KMS-11 (cell line): ENCODE results near the gene PCYOX1L.

Source experiments
- H2AFZ ChIP-seq: fragments of 200-600 bp; sonication (generic); 2 replicates; pipeline ENCODE4 v1.6.1; 2016; ENCODE audit warnings: antibody characterized with exemption, mixed run types, low read depth
- H3K27ac ChIP-seq: fragments of 200-600 bp; sonication (generic); 2 replicates; pipeline ENCODE4 v1.6.1; 2016; ENCODE audit warnings: mild to moderate bottlenecking, mixed run types
- H3K27me3 ChIP-seq: fragments of 200-600 bp; sonication (generic); 2 replicates; pipeline ENCODE4 v1.6.1; 2017; ENCODE audit warnings: mild to moderate bottlenecking, low read depth, mixed run types, moderate library complexity; ENCODE audit not compliant: insufficient read depth
- H3K36me3 ChIP-seq: fragments of 200-600 bp; sonication (generic); 2 replicates; pipeline ENCODE4 v1.6.1; 2017; ENCODE audit warnings: mild to moderate bottlenecking, mixed run types; ENCODE audit not compliant: insufficient read depth
- H3K4me1 ChIP-seq: fragments of 200-600 bp; sonication (generic); 2 replicates; pipeline ENCODE4 v1.6.1; 2016; ENCODE audit warnings: mild to moderate bottlenecking, low read depth, mixed run types; ENCODE audit not compliant: poor library complexity, severe bottlenecking
- H3K4me2 ChIP-seq: fragments of 200-600 bp; sonication (generic); 2 replicates; pipeline ENCODE4 v1.7.0; 2016; ENCODE audit warnings: mild to moderate bottlenecking, mixed run types
- H3K4me3 ChIP-seq: fragments of 200-600 bp; sonication (generic); IDR thresholded peaks from 2 replicates; pipeline ENCODE4 v1.6.1; 2017; ENCODE audit warnings: low read depth, low read length, mixed read lengths; ENCODE audit not compliant: insufficient read depth
- H3K79me2 ChIP-seq: fragments of 200-600 bp; sonication (generic); 2 replicates; pipeline ENCODE4 v1.6.1; 2016; ENCODE audit warnings: low read depth, mixed run types; ENCODE audit not compliant: insufficient read depth
- H3K9ac ChIP-seq: fragments of 200-600 bp; sonication (generic); 2 replicates; pipeline ENCODE4 v1.6.1; 2016; ENCODE audit warnings: mild to moderate bottlenecking, mixed run types
- H4K20me1 ChIP-seq: fragments of 200-600 bp; sonication (generic); 2 replicates; pipeline ENCODE4 v1.6.1; 2016; ENCODE audit warnings: mild to moderate bottlenecking, mixed run types; ENCODE audit not compliant: insufficient read depth
- CTCF ChIP-seq: fragments of 200-600 bp; sonication (generic); conservative IDR thresholded peaks from 2 replicates; pipeline ENCODE4 v1.6.1; 2017; ENCODE audit warnings: low read depth, mild to moderate bottlenecking, antibody characterized with exemption, low read length, moderate library complexity, mixed read lengths

Gene PCYOX1L

GRCh38 chr5:149367249-149367971, 9.6 kb downstream of the PCYOX1L start:
- peaks cover 10% of the 10 kb centered on the region for H3K4me1 ChIP-seq
- H3K36me3 ChIP-seq = no peaks in the 10 kb centered on the region
- H3K27ac ChIP-seq = no peak overlapping the region
- H3K4me2 ChIP-seq = peak overlapping the region; percentile 36; the same call in 1 of the 2 replicates
- no peak overlapping the region for H2AFZ ChIP-seq
- H3K4me3 ChIP-seq = no peak overlapping the region
- H3K79me2 ChIP-seq = no peaks in the 10 kb centered on the region
- no peaks in the 10 kb centered on the region for H4K20me1 ChIP-seq
- H3K9ac ChIP-seq = no peak overlapping the region
- no peaks in the 10 kb centered on the region for H3K27me3 ChIP-seq
- TF ChIP-seq CTCF = peak; percentile 75

GRCh38 chr5:149367972-149368645, 10.3 kb downstream of the PCYOX1L start:
- no peak overlapping the region for H3K4me2 ChIP-seq

GRCh38 chr5:149370878-149371277, 13.0 kb downstream of the PCYOX1L start:
- no peak overlapping the region for H3K4me3 ChIP-seq
- H3K4me2 ChIP-seq = no peak overlapping the region
- no peaks in the 10 kb centered on the region for H3K27me3 ChIP-seq
- no peak overlapping the region for H3K27ac ChIP-seq
- no peaks in the 10 kb centered on the region for H3K79me2 ChIP-seq
- H3K36me3 ChIP-seq = no peaks in the 10 kb centered on the region
- H2AFZ ChIP-seq = no peak overlapping the region
- peaks cover 10% of the 10 kb centered on the region for H3K4me1 ChIP-seq
- no peak overlapping the region for H3K9ac ChIP-seq
- no peak for TF ChIP-seq CTCF
- H4K20me1 ChIP-seq = no peaks in the 10 kb centered on the region

More at GRCh38 chr5:149367972-149368645, 10.3 kb downstream of the PCYOX1L start:
- H2AFZ ChIP-seq = no peak overlapping the region
- no peaks in the 10 kb centered on the region for H3K27me3 ChIP-seq
- no peaks in the 10 kb centered on the region for H4K20me1 ChIP-seq
- H3K27ac ChIP-seq = no peak overlapping the region
- no peak for TF ChIP-seq CTCF
- no peaks in the 10 kb centered on the region for H3K36me3 ChIP-seq
- no peaks in the 10 kb centered on the region for H3K79me2 ChIP-seq
- H3K9ac ChIP-seq = no peak overlapping the region
- peaks cover 10% of the 10 kb centered on the region for H3K4me1 ChIP-seq
- H3K4me3 ChIP-seq = no peak overlapping the region

- Histone ChIP-seq H3K4me3 (no peak overlapping the region), H3K27ac (no peak overlapping the region), H2AFZ (no peak overlapping the region), H3K27me3 (no peaks in the 10 kb centered on the region), H4K20me1 (no peaks in the 10 kb centered on the region), H3K4me1 (peaks cover 10% of the 10 kb centered on the region), H3K36me3 (no peaks in the 10 kb centered on the region), H3K79me2 (no peaks in the 10 kb centered on the region), H3K4me2 (no peak overlapping the region), H3K9ac (no peak overlapping the region)
- peak; percentile 56 for TF ChIP-seq CTCF
These were observed 13.6 kb downstream of the PCYOX1L start for GRCh38 chr5:149371296-149371962.
